Mammary epithelial cell (primary cell): ENCODE results near the gene JAKMIP1.

ENCODE experiments used
- CTCF ChIP-seq, 2 donors: IDR thresholded peaks in 1 of 2; conservative IDR thresholded peaks in 1 of 2; 2 replicates each; pipeline ENCODE4 v1.5.1; 2011 to 2012; ENCODE audit warnings: inconsistent platforms in 2 of 2, low read length in 2 of 2, mild to moderate bottlenecking in 2 of 2, control low read depth in 1 of 2, low read depth in 1 of 2; ENCODE audit not compliant: insufficient read depth in 1 of 2; ENCODE audit errors: extremely low read depth in 1 of 2
- EZH2 ChIP-seq: IDR thresholded peaks from 2 replicates; pipeline ENCODE4 v1.6.1; 2012; ENCODE audit warnings: low read length, inconsistent platforms, borderline replicate concordance

GRCh38 chr4:6141554-6141953 lies 58.8 kb downstream of the JAKMIP1 start:
- no peak for TF ChIP-seq CTCF (conservative IDR thresholded peaks at IDR 0.05 in 1 of 2, IDR thresholded peaks at IDR 0.05 in 1 of 2; ENCODE audit: extremely low read depth in 1 of 2, insufficient read depth in 1 of 2, low read depth in 1 of 2, low read length in 2 of 2)
- TF ChIP-seq EZH2, result no peak
